T47D (cell line): ENCODE results near the gene FAM168A.

Experiments
- DNase-seq, 2 experiments: peaks; one replicate each; pipeline versions ENCODE4 v3.0.0 to v3.0.0-alpha.2; 2011 to 2012; ENCODE audit warnings: low read depth in 1 of 2, low spot score in 1 of 2
- JUND ChIP-seq: IDR thresholded peaks from 2 replicates; pipeline ENCODE4 v1.6.1; 2012; ENCODE audit warnings: low read depth
- in situ Hi-C: cut with HindIII; loops from 2 replicates; pipeline ENCODE4 v1.10.0; 2016; ENCODE audit warnings: low sequenced_read_pairs, low pct_unique_long_range_greater_than_20kb

The FAM168A gene

GRCh38 chr11:73519266-73519665 is 78.6 kb downstream of the FAM168A start:
- in situ Hi-C loops: no loop called here
- no peak for TF ChIP-seq JUND
- no peak for DNase-seq

- TF ChIP-seq JUND: no peak
- in situ Hi-C loops: no loop called here
- DNase-seq: no peak
Observed at GRCh38 chr11:73518195-73518594, 79.7 kb downstream of the FAM168A start.

GRCh38 chr11:73516080-73516479 is 81.8 kb downstream of the FAM168A start:
- DNase-seq: no peak
- TF ChIP-seq JUND: no peak
- in situ Hi-C loops: no loop called here

GRCh38 chr11:73513707-73514106 is 84.2 kb downstream of the FAM168A start:
- TF ChIP-seq JUND: no peak
- in situ Hi-C loops: no loop called here
- no peak for DNase-seq

- in situ Hi-C loops: no loop called here
- DNase-seq: no peak
Observed at GRCh38 chr11:73510877-73511276, 87.0 kb downstream of the FAM168A start.

GRCh38 chr11:73510106-73510505 is 87.8 kb downstream of the FAM168A start:
- TF ChIP-seq JUND: no peak
- in situ Hi-C loops: no loop called here
- DNase-seq: no peak

More at GRCh38 chr11:73510877-73511276, 87.0 kb downstream of the FAM168A start:
- no peak for TF ChIP-seq JUND

GRCh38 chr11:73509188-73509587 is 88.7 kb downstream of the FAM168A start:
- TF ChIP-seq JUND: no peak
- in situ Hi-C loops: no loop called here
- no peak for DNase-seq

- in situ Hi-C loops: no loop called here
- no peak for TF ChIP-seq JUND
- DNase-seq: no peak
Observed at GRCh38 chr11:73508243-73509176, 89.4 kb downstream of the FAM168A start.

- in situ Hi-C loops: no loop called here
- no peak for DNase-seq
- no peak for TF ChIP-seq JUND
Observed at GRCh38 chr11:73507086-73507485, 90.8 kb downstream of the FAM168A start.

- in situ Hi-C loops: no loop called here
- no peak for TF ChIP-seq JUND
- no peak for DNase-seq
Observed at GRCh38 chr11:73506038-73506437, 91.9 kb downstream of the FAM168A start.

GRCh38 chr11:73498343-73498742 is 99.6 kb downstream of the FAM168A start:
- TF ChIP-seq JUND: no peak
- in situ Hi-C loops: no loop called here

GRCh38 chr11:73496134-73496533 is 101.8 kb downstream of the FAM168A start:
- in situ Hi-C loops: no loop called here
- TF ChIP-seq JUND: no peak

More at GRCh38 chr11:73498343-73498742, 99.6 kb downstream of the FAM168A start:
- DNase-seq: no peak

GRCh38 chr11:73495731-73496130 is 102.2 kb downstream of the FAM168A start:
- no peak for DNase-seq
- in situ Hi-C loops: no loop called here

More at GRCh38 chr11:73496134-73496533, 101.8 kb downstream of the FAM168A start:
- no peak for DNase-seq

More at GRCh38 chr11:73495731-73496130, 102.2 kb downstream of the FAM168A start:
- TF ChIP-seq JUND: no peak
